HepG2 (cell line): Measurements from ENCODE around the gene IRGM. TPM values are rescaled to one million over a fixed set of nuclear protein-coding genes. Genes with fewer than 3 reads are reported as not detected.

Source experiments
- ADNP ChIP-seq: sonication (generic); formaldehyde crosslinking; IDR thresholded peaks from 2 replicates; pipeline ENCODE4 v1.4.0; 2020; ENCODE audit warnings: missing genetic modification reagents
- AKAP8 ChIP-seq: sonication (generic); formaldehyde crosslinking; IDR thresholded peaks from 2 replicates; pipeline ENCODE4 v1.5.1; 2020; ENCODE audit warnings: mild to moderate bottlenecking, missing genetic modification reagents
- DR1 ChIP-seq: sonication (generic); formaldehyde crosslinking; IDR thresholded peaks from 2 replicates; pipeline ENCODE4 v1.8.0; 2021; ENCODE audit warnings: mild to moderate bottlenecking, missing genetic modification reagents, inconsistent platforms
- ERF ChIP-seq: IDR thresholded peaks from 2 replicates; pipeline ENCODE4 v1.6.1; 2018; ENCODE audit warnings: missing biosample characterization, missing genetic modification reagents
- HNRNPL ChIP-seq: fragments of 200-400 bp; formaldehyde crosslinking; IDR thresholded peaks from 2 replicates; pipeline ENCODE4 v1.6.1; 2017; ENCODE audit warnings: mild to moderate bottlenecking, low read depth, low read length
- KDM2A ChIP-seq: sonication (generic); formaldehyde crosslinking; IDR thresholded peaks from 2 replicates; pipeline ENCODE4 v1.4.0; 2020; ENCODE audit warnings: low read depth, missing genetic modification reagents, borderline replicate concordance
- MIXL1 ChIP-seq: IDR thresholded peaks from 2 replicates; pipeline ENCODE4 v1.6.1; 2016
- ONECUT2 ChIP-seq: sonication (generic); formaldehyde crosslinking; IDR thresholded peaks from 2 replicates; pipeline ENCODE4 v1.4.0; 2020; ENCODE audit warnings: missing genetic modification reagents
- THAP11 ChIP-seq: IDR thresholded peaks from 2 replicates; pipeline ENCODE4 v1.6.1; 2016; ENCODE audit warnings: missing biosample characterization, missing genetic modification reagents
- ZBTB33 ChIP-seq: sonication (generic); formaldehyde crosslinking; IDR thresholded peaks from 2 replicates; pipeline ENCODE4 v1.4.0; 2020; ENCODE audit warnings: missing genetic modification reagents
- ZFP82 ChIP-seq: sonication (generic); formaldehyde crosslinking; IDR thresholded peaks from 2 replicates; pipeline ENCODE4 v1.5.1; 2020; ENCODE audit warnings: mild to moderate bottlenecking, missing genetic modification reagents, borderline replicate concordance
- ZNF350 ChIP-seq: sonication (generic); formaldehyde crosslinking; IDR thresholded peaks from 2 replicates; pipeline ENCODE4 v1.4.0; 2020; ENCODE audit warnings: mild to moderate bottlenecking, low read depth, missing genetic modification reagents, borderline replicate concordance
- ZNF557 ChIP-seq: sonication (generic); formaldehyde crosslinking; IDR thresholded peaks from 2 replicates; pipeline ENCODE4 v1.4.0; 2020; ENCODE audit warnings: missing genetic modification reagents
- polyA plus RNA-seq, 8 experiments: library from polyadenylated mRNA; depleted of rRNA in 3 of 8; stranded (reverse) in 7 of 8; unstranded in 1 of 8; fragments of >200 nt; fragmentation: Illumina TruSeq in 4 of 8; extraction: Trizol in 4 of 8; gene quantifications; 2 replicates each; pipeline versions ENCODE4 v1.2.1 to v1.2.3, GENCODE V29; 2011 to 2016; ENCODE audit warnings: low read depth in 4 of 8, missing spikeins in 1 of 8, mixed read lengths in 1 of 8; ENCODE audit not compliant: insufficient read depth in 1 of 8
- total RNA-seq, 5 experiments: library from RNA; depleted of rRNA; stranded (reverse); fragments of >200 nt; fragmentation: Illumina TruSeq; extraction: Trizol; gene quantifications; 2 replicates each; pipeline ENCODE4 v1.2.3, GENCODE V29; 2016; ENCODE audit warnings: low read depth in 1 of 5
- TF ChIP-seq, protein P1 (sequence below): sonication (generic); formaldehyde crosslinking; IDR thresholded peaks from 2 replicates; pipeline ENCODE4 v1.5.1; 2020; ENCODE audit warnings: mild to moderate bottlenecking, missing genetic modification reagents, borderline replicate concordance
- TF ChIP-seq, protein P2 (sequence below): sonication (generic); formaldehyde crosslinking; IDR thresholded peaks from 2 replicates; pipeline ENCODE4 v1.4.0; 2020; ENCODE audit warnings: mild to moderate bottlenecking, missing genetic modification reagents

Gene IRGM
- total and polyA plus RNA-seq, 2 of the 13 experiments (the other 11 are each of a cell fraction or from before 2014, with no cell fraction given): not detected

- TF ChIP-seq ZNF350 (CRISPR knock-in tag): no peak
- peak; percentile 47; the same call in 1 of the 2 replicates for TF ChIP-seq MIXL1
- no peak for TF ChIP-seq ZNF557 (CRISPR knock-in tag)
- TF ChIP-seq AKAP8: no peak
- TF ChIP-seq THAP11 (CRISPR knock-in tag): peak; percentile 37; the same call in 1 of the 2 replicates
- TF ChIP-seq ZBTB33 (CRISPR knock-in tag): no peak
- TF ChIP-seq, protein P1, sequence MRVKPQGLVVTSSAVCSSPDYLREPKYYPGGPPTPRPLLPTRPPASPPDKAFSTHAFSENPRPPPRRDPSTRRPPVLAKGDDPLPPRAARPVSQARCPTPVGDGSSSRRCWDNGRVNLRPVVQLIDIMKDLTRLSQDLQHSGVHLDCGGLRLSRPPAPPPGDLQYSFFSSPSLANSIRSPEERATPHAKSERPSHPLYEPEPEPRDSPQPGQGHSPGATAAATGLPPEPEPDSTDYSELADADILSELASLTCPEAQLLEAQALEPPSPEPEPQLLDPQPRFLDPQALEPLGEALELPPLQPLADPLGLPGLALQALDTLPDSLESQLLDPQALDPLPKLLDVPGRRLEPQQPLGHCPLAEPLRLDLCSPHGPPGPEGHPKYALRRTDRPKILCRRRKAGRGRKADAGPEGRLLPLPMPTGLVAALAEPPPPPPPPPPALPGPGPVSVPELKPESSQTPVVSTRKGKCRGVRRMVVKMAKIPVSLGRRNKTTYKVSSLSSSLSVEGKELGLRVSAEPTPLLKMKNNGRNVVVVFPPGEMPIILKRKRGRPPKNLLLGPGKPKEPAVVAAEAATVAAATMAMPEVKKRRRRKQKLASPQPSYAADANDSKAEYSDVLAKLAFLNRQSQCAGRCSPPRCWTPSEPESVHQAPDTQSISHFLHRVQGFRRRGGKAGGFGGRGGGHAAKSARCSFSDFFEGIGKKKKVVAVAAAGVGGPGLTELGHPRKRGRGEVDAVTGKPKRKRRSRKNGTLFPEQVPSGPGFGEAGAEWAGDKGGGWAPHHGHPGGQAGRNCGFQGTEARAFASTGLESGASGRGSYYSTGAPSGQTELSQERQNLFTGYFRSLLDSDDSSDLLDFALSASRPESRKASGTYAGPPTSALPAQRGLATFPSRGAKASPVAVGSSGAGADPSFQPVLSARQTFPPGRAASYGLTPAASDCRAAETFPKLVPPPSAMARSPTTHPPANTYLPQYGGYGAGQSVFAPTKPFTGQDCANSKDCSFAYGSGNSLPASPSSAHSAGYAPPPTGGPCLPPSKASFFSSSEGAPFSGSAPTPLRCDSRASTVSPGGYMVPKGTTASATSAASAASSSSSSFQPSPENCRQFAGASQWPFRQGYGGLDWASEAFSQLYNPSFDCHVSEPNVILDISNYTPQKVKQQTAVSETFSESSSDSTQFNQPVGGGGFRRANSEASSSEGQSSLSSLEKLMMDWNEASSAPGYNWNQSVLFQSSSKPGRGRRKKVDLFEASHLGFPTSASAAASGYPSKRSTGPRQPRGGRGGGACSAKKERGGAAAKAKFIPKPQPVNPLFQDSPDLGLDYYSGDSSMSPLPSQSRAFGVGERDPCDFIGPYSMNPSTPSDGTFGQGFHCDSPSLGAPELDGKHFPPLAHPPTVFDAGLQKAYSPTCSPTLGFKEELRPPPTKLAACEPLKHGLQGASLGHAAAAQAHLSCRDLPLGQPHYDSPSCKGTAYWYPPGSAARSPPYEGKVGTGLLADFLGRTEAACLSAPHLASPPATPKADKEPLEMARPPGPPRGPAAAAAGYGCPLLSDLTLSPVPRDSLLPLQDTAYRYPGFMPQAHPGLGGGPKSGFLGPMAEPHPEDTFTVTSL (CRISPR knock-in tag): no peak
- TF ChIP-seq ERF (CRISPR knock-in tag): 0 out of 2 replicates have a peak, but pooled peaks have one; percentile 49
- no peak for TF ChIP-seq KDM2A (CRISPR knock-in tag)
- TF ChIP-seq DR1 (CRISPR knock-in tag): no peak
- TF ChIP-seq, protein P2, sequence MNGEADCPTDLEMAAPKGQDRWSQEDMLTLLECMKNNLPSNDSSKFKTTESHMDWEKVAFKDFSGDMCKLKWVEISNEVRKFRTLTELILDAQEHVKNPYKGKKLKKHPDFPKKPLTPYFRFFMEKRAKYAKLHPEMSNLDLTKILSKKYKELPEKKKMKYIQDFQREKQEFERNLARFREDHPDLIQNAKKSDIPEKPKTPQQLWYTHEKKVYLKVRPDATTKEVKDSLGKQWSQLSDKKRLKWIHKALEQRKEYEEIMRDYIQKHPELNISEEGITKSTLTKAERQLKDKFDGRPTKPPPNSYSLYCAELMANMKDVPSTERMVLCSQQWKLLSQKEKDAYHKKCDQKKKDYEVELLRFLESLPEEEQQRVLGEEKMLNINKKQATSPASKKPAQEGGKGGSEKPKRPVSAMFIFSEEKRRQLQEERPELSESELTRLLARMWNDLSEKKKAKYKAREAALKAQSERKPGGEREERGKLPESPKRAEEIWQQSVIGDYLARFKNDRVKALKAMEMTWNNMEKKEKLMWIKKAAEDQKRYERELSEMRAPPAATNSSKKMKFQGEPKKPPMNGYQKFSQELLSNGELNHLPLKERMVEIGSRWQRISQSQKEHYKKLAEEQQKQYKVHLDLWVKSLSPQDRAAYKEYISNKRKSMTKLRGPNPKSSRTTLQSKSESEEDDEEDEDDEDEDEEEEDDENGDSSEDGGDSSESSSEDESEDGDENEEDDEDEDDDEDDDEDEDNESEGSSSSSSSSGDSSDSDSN (CRISPR knock-in tag): no peak
- TF ChIP-seq ONECUT2 (CRISPR knock-in tag): no peak
- no peak for TF ChIP-seq ADNP
- TF ChIP-seq HNRNPL: no peak
- no peak for TF ChIP-seq ZFP82 (CRISPR knock-in tag)
Observed at GRCh38 chr5:150846654-150847333, 473 bp downstream of the IRGM start (continued).
